B cell (primary cell): ENCODE data around the gene GRK5. TPM values are rescaled to one million over a fixed set of nuclear protein-coding genes. Genes with fewer than 3 reads are reported as not detected.
"Not testable (repeated sequence)": the region's sequence is repeated elsewhere in the genome, so short reads cannot be mapped to it uniquely, and the experiment has no call there.

Experiments
- ATAC-seq: fragments of 200-7000 bp; cut with Tn5 transposase; one replicate; pipeline ENCODE4 v1.10.0; 2021; ENCODE audit warnings: low read depth, mild to moderate bottlenecking, moderate number of reproducible peaks, moderate library complexity
- CTCF ChIA-PET: fragments of 350-600 bp; sonication (Branson Sonifier 250); formaldehyde crosslinking; loops from one replicate; lab custom pipeline; 2021; ENCODE audit warnings: antibody characterized with exemption, inconsistent platforms; lab: Charles Lee
- POLR2A ChIA-PET: fragments of 350-600 bp; sonication (Branson Sonifier 250); formaldehyde crosslinking; loops from one replicate; lab custom pipeline; 2021; ENCODE audit warnings: antibody characterized with exemption; lab: Charles Lee
- DNase-seq: peaks from one replicate; pipeline ENCODE4 v3.0.0; 2013
- H2AFZ ChIP-seq: 2 replicates; pipeline ENCODE4 v1.6.1; 2012; ENCODE audit warnings: mild to moderate bottlenecking, low read depth, low read length; ENCODE audit not compliant: insufficient read depth, poor library complexity, severe bottlenecking
- H3K27ac ChIP-seq, 2 donors: 1 replicate in 1 of 2; 2 replicates in 1 of 2; pipeline ENCODE4 v1.5.1; 2012 to 2013; ENCODE audit warnings: low read length in 2 of 2, mild to moderate bottlenecking in 2 of 2, moderate library complexity in 1 of 2
- H3K27me3 ChIP-seq, 4 experiments: fragments of 200-600 bp in 1 of 4; sonication (generic) in 1 of 4; replicated peaks in 1 of 4; 1 replicate in 2 of 4; 2 replicates in 2 of 4; pipeline versions ENCODE4 v1.6.1 to v1.7.0; 2013 to 2016; ENCODE audit warnings: low read length in 3 of 4, mild to moderate bottlenecking in 2 of 4, mixed read lengths in 1 of 4, moderate library complexity in 1 of 4; ENCODE audit not compliant: insufficient read depth in 4 of 4, control insufficient read depth in 3 of 4; ENCODE audit errors: control extremely low read depth in 1 of 4
- H3K36me3 ChIP-seq, 2 experiments: replicated peaks in 1 of 2; 1 replicate in 1 of 2; 2 replicates in 1 of 2; pipeline versions ENCODE4 v1.6.1 to v1.7.1; 2013; ENCODE audit warnings: low read length in 1 of 2; ENCODE audit not compliant: insufficient read depth in 2 of 2, control insufficient read depth in 1 of 2; ENCODE audit errors: control extremely low read depth in 1 of 2, extremely low read depth in 1 of 2
- H3K4me1 ChIP-seq, 2 donors: fragments of 200-600 bp in 1 of 2; sonication (generic) in 1 of 2; 1 replicate in 1 of 2; 2 replicates in 1 of 2; pipeline versions ENCODE4 v1.5.1 to v1.6.1; 2013 to 2017; ENCODE audit warnings: low read length in 2 of 2; ENCODE audit not compliant: control insufficient read depth in 2 of 2, insufficient read depth in 2 of 2
- H3K4me2 ChIP-seq: replicated peaks from 2 replicates; pipeline ENCODE3; 2012; ENCODE audit warnings: mild to moderate bottlenecking, low read depth, low read length; ENCODE audit not compliant: poor library complexity, severe bottlenecking
- H3K4me3 ChIP-seq, 5 experiments: fragments of 200-600 bp in 1 of 5; sonication (generic) in 1 of 5; 1 replicate in 3 of 5; 2 replicates in 2 of 5; pipeline versions ENCODE4 v1.5.1 to v1.7.0; 2011 to 2016; ENCODE audit warnings: low read length in 4 of 5, mild to moderate bottlenecking in 4 of 5, low read depth in 2 of 5, control low read depth in 1 of 5, moderate library complexity in 1 of 5; ENCODE audit not compliant: insufficient read depth in 1 of 5; ENCODE audit errors: control extremely low read depth in 1 of 5, extremely low read depth in 1 of 5
- H3K79me2 ChIP-seq: fragments of 200-600 bp; sonication (generic); one replicate; pipeline ENCODE4 v1.6.0; 2016; ENCODE audit warnings: low read length; ENCODE audit not compliant: control insufficient read depth, insufficient read depth
- H3K9ac ChIP-seq: fragments of 200-600 bp; sonication (generic); 2 replicates; pipeline ENCODE4 v1.6.1; 2017; ENCODE audit warnings: mild to moderate bottlenecking, low read length, moderate library complexity
- H3K9me3 ChIP-seq, 3 donors: one replicate each; pipeline versions ENCODE4 v1.6.1 to v1.7.1; 2013; ENCODE audit warnings: low read length in 2 of 3; ENCODE audit not compliant: control insufficient read depth in 2 of 3, insufficient read depth in 1 of 3; ENCODE audit errors: control extremely low read depth in 1 of 3
- H4K20me1 ChIP-seq: 2 replicates; pipeline ENCODE4 v1.6.0; 2012; ENCODE audit warnings: mild to moderate bottlenecking, low read length; ENCODE audit not compliant: insufficient read depth, control insufficient read depth, poor library complexity, severe bottlenecking
- H3K27ac Mint-ChIP-seq: one replicate; pipeline ENCODE4 v1.8.0; 2021; ENCODE audit warnings: mixed read lengths
- H3K27me3 Mint-ChIP-seq: one replicate; pipeline ENCODE4 v1.8.0; 2021; ENCODE audit warnings: mixed read lengths
- H3K4me1 Mint-ChIP-seq: one replicate; pipeline ENCODE4 v1.8.0; 2021; ENCODE audit warnings: mixed read lengths
- H3K4me3 Mint-ChIP-seq: one replicate; pipeline ENCODE4 v1.8.0; 2021; ENCODE audit warnings: mixed read lengths
- H3K9me3 Mint-ChIP-seq: one replicate; pipeline ENCODE4 v1.8.0; 2022; ENCODE audit warnings: mixed read lengths; ENCODE audit not compliant: insufficient read depth
- CTCF ChIP-seq: fragments of 200-600 bp; IDR thresholded peaks from one replicate; pipeline ENCODE4 v1.8.0; 2022; ENCODE audit warnings: antibody characterized with exemption, mild to moderate bottlenecking
- EZH2 ChIP-seq: IDR thresholded peaks from 2 replicates; pipeline ENCODE4 v1.6.1; 2012; ENCODE audit warnings: borderline replicate concordance, low read depth, mild to moderate bottlenecking, moderate library complexity, low read length; ENCODE audit not compliant: insufficient read depth, poor library complexity, severe bottlenecking
- WGBS: methylation state at CpG from one replicate; pipeline ENCODE4 v1.1.5; 2013; ENCODE audit warnings: missing lambda C conversion rate; ENCODE audit not compliant: insufficient coverage; 5-methylcytosine and 5-hydroxymethylcytosine counted together
- intact Hi-C: fragments of 100-400 bp; cut with micrococcal nuclease; formaldehyde crosslinking; loops from one replicate; pipeline ENCODE4 v1.10.0; 2022
- polyA plus RNA-seq: library from polyadenylated mRNA; depleted of rRNA; stranded (reverse); fragments of >200 nt; gene quantifications from 2 replicates; pipeline ENCODE4 v1.2.3, GENCODE V29; 2012
- total RNA-seq, 2 donors: library from RNA; stranded (reverse); fragments of 120-200 nt in 1 of 2; gene quantifications; 1 replicate in 1 of 2; 2 replicates in 1 of 2; pipeline versions ENCODE4 v1.2.3 to v1.2.4, GENCODE V29; 2013 to 2022

GRK5 gene
- total and polyA plus RNA-seq, 2 donors (not counting 1 experiment from before 2014, with no cell fraction given) = 21.9 to 54.8 TPM

- no peak for DNase-seq
- intact Hi-C loops = no loop called here
- H3K27ac Mint-ChIP-seq = no peak overlapping the region
- Histone ChIP-seq H3K4me2 (no peak overlapping the region), H4K20me1 (peaks cover 4% of the 10 kb centered on the region), H3K27ac (no peak overlapping the region), H3K9ac (no peak overlapping the region), H2AFZ (no peak overlapping the region), H3K27me3 (no peaks in the 10 kb centered on the region), H3K36me3 (peaks cover 2 to 6% of the 10 kb centered on the region in 2 experiments), H3K4me1 (peaks cover 0 to 4% of the 10 kb centered on the region in 2 donors), H3K9me3 (peaks cover 0 to 6% (median 0%) of the 10 kb centered on the region in 3 donors), H3K79me2 (peaks cover 65% of the 10 kb centered on the region), H3K4me3 (no peak overlapping the region)
- CTCF ChIA-PET = interaction anchor here (0.7 to 1.4 kb wide), 5 partner anchors 9 to 284 kb away, joined by 3 to 4 read pairs (median 3); no protein-coding TSS in a partner anchor
- H3K4me1 Mint-ChIP-seq = peaks cover 16% of the 10 kb centered on the region
- no peak for ATAC-seq
- H3K9me3 Mint-ChIP-seq = no peaks in the 10 kb centered on the region
- 100% methylated on average over 1 of the region's 3 CpGs for WGBS
- H3K4me3 Mint-ChIP-seq = no peak overlapping the region
- TF ChIP-seq EZH2 (no peak), CTCF (no peak)
- POLR2A ChIA-PET = no interaction called here
- no peaks in the 10 kb centered on the region for H3K27me3 Mint-ChIP-seq
These were observed 52.0 kb downstream of the GRK5 start for GRCh38 chr10:119259345-119259744.

GRCh38 chr10:119261016-119261415 is 53.6 kb downstream of the GRK5 start:
- peaks cover 16% of the 10 kb centered on the region for H3K4me1 Mint-ChIP-seq
- H3K36me3 ChIP-seq, H3K4me3 ChIP-seq, DNase-seq, ATAC-seq, H2AFZ ChIP-seq, H3K27me3 ChIP-seq, H3K27me3 Mint-ChIP-seq, CTCF ChIA-PET, H3K9ac ChIP-seq, H4K20me1 ChIP-seq, H3K4me2 ChIP-seq, H3K4me1 ChIP-seq, H3K4me3 Mint-ChIP-seq, H3K27ac Mint-ChIP-seq, intact Hi-C loops, H3K27ac ChIP-seq, H3K9me3 ChIP-seq, H3K9me3 Mint-ChIP-seq, POLR2A ChIA-PET: not testable (repeated sequence)
- 92% methylated on average over 10 of the region's 34 CpGs for WGBS
- peaks cover 64% of the 10 kb centered on the region for H3K79me2 ChIP-seq
